D721Med (cell line): ENCODE data around the gene RBBP8.

Experiments used
- DNase-seq: peaks from one replicate; pipeline ENCODE4 v3.0.0; 2011; ENCODE audit warnings: low spot score; ENCODE audit not compliant: insufficient read length
- FAIRE-seq: peaks from 2 replicates; lab custom pipeline; 2011; peaks lifted over from hg19 to GRCh38; lab: Jason Lieb, UNC
- TF ChIP-seq, protein P1 (sequence below): IDR thresholded peaks from 2 replicates; pipeline ENCODE4 v1.5.1; 2012; ENCODE audit warnings: mild to moderate bottlenecking, control low read depth; ENCODE audit not compliant: insufficient read depth; ENCODE audit errors: missing control alignments

RBBP8 gene

DNA sequence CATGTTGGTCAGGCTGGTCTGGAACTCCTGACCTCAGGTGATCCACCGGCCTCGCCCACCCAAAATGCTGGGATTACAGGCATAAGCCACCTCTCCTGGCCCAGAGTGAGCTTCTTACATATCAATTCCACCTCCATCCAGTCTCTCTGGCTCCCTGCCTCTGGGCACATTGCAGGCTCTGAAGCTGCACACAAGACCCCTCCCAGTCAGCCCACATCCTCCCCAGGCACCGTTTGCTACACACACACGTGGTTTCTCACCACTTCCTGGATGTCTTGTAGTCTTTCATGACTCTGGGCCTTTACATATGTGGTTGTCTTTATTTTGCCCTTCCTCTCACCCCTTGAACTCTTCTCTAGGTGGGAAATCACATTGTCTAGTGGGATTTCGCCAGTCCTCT, 138.2 kb downstream of the RBBP8 start:
- DNase-seq: no peak
- TF ChIP-seq, protein P1, sequence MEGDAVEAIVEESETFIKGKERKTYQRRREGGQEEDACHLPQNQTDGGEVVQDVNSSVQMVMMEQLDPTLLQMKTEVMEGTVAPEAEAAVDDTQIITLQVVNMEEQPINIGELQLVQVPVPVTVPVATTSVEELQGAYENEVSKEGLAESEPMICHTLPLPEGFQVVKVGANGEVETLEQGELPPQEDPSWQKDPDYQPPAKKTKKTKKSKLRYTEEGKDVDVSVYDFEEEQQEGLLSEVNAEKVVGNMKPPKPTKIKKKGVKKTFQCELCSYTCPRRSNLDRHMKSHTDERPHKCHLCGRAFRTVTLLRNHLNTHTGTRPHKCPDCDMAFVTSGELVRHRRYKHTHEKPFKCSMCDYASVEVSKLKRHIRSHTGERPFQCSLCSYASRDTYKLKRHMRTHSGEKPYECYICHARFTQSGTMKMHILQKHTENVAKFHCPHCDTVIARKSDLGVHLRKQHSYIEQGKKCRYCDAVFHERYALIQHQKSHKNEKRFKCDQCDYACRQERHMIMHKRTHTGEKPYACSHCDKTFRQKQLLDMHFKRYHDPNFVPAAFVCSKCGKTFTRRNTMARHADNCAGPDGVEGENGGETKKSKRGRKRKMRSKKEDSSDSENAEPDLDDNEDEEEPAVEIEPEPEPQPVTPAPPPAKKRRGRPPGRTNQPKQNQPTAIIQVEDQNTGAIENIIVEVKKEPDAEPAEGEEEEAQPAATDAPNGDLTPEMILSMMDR: no peak
- no peak for FAIRE-seq

DNA sequence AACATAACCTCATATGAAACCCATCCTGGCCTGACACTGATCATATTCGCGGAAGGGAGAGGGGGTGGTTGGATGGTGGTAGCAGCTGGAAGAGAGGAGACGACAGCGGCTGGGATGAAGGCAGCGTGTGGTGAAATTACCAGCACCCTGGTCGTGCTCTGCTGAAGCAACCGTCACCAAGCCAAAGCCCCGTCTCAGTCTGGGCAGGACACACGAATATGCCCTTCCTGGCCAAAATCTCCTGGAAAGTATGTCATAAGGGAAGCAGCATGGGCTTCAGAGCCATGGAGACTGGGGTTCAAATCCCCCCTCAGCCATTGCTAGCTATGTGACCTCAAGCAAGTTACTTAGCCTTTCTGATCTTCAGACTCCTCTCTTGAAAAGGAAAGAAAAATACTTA, 139.0 kb downstream of the RBBP8 start:
- DNase-seq (no peak), FAIRE-seq (no peak)
- TF ChIP-seq, protein P1: no peak

DNA sequence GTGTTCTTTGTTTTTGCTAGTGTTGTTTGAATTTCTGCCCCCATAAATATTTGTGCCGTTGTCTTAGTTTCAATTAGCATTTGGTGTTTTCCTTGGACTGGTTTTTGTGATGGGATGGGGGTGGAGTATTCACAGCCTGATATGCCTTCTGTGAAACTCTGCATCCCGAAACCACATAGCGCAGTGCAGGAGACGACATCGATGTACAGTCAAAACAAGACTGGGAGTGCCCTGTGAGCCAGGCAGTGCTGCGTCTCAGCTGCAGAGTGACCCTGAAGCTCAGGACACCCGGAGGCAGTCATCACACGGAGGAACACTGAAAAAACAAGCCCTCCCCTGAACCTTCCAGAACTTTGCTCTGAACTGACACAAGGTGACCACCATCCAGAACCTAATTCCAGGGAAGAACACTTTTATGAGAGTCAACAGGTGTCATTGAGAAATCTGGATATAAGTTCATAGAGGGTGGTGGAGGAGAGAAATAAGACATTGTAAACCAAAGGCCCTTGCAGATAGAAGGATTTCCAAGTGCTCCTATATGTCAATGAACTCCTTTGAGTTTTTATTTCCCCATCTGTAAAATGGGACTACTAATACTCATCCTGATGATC, 141.0 kb downstream of the RBBP8 start:
- no peak for FAIRE-seq
- no peak for DNase-seq
- TF ChIP-seq, protein P1: no peak
